Naive thymus-derived CD4-positive, alpha-beta T cell (primary cell): ENCODE results near the gene CNTN5. TPM values are rescaled to one million over a fixed set of nuclear protein-coding genes. Genes with fewer than 3 reads are reported as not detected.

Experiments used
- ATAC-seq: fragments of 150-1000 bp; cut with Tn5 transposase; 2 replicates; pipeline ENCODE4 v1.10.0; 2021; ENCODE audit warnings: mild to moderate bottlenecking, moderate library complexity
- CTCF ChIA-PET: fragments of 350-600 bp; sonication (Branson Sonifier 250); formaldehyde crosslinking; loops from one replicate; lab custom pipeline; 2021; ENCODE audit warnings: antibody characterized with exemption; lab: Charles Lee
- POLR2A ChIA-PET: fragments of 350-600 bp; sonication (Branson Sonifier 250); formaldehyde crosslinking; loops from one replicate; lab custom pipeline; 2021; ENCODE audit warnings: antibody characterized with exemption, inconsistent platforms; lab: Charles Lee
- DNase-seq, 9 donors: peaks; one replicate each; pipeline versions ENCODE4 v3.0.0 to v3.0.0-alpha.2; 2020 to 2022; ENCODE audit warnings: mixed read lengths in 1 of 9
- H3K27ac ChIP-seq: one replicate; pipeline ENCODE4 v1.7.0; 2013; ENCODE audit warnings: mild to moderate bottlenecking, low read depth, low read length, moderate library complexity
- H3K27me3 ChIP-seq, 2 donors: one replicate each; pipeline ENCODE4 v1.7.0; 2013; ENCODE audit warnings: low read length in 2 of 2, mild to moderate bottlenecking in 2 of 2, moderate library complexity in 2 of 2; ENCODE audit not compliant: control insufficient read depth in 2 of 2, insufficient read depth in 2 of 2
- H3K36me3 ChIP-seq, 3 experiments: 1 replicate in 2 of 3; 2 replicates in 1 of 3; pipeline ENCODE4 v1.7.0; 2013; ENCODE audit warnings: low read length in 3 of 3, mild to moderate bottlenecking in 3 of 3, moderate library complexity in 1 of 3; ENCODE audit not compliant: insufficient read depth in 3 of 3, control insufficient read depth in 2 of 3
- H3K4me1 ChIP-seq, 2 donors: one replicate each; pipeline ENCODE4 v1.7.0; 2013; ENCODE audit warnings: low read length in 2 of 2, mild to moderate bottlenecking in 2 of 2, moderate library complexity in 1 of 2; ENCODE audit not compliant: control insufficient read depth in 2 of 2, insufficient read depth in 2 of 2
- H3K4me3 ChIP-seq: 2 replicates; pipeline ENCODE4 v1.7.0; 2013; ENCODE audit warnings: mild to moderate bottlenecking, low read length
- H3K9me3 ChIP-seq, 3 experiments: 1 replicate in 2 of 3; 2 replicates in 1 of 3; pipeline ENCODE4 v1.7.0; 2013; ENCODE audit warnings: low read length in 3 of 3; ENCODE audit not compliant: control insufficient read depth in 2 of 3
- H3K27ac Mint-ChIP-seq, 9 donors: one replicate each; pipeline ENCODE4 v1.8.0; 2020 to 2022; ENCODE audit warnings: mixed read lengths in 9 of 9, mild to moderate bottlenecking in 8 of 9, moderate library complexity in 5 of 9, inconsistent platforms in 2 of 9
- H3K27me3 Mint-ChIP-seq, 5 donors: one replicate each; pipeline ENCODE4 v1.8.0; 2021 to 2022; ENCODE audit warnings: mixed read lengths in 5 of 5, mild to moderate bottlenecking in 1 of 5
- H3K36me3 Mint-ChIP-seq, 5 donors: one replicate each; pipeline ENCODE4 v1.8.0; 2020 to 2022; ENCODE audit warnings: mixed read lengths in 5 of 5, mild to moderate bottlenecking in 3 of 5, inconsistent platforms in 1 of 5
- H3K4me1 Mint-ChIP-seq, 7 donors: one replicate each; pipeline ENCODE4 v1.8.0; 2020 to 2022; ENCODE audit warnings: mixed read lengths in 7 of 7, mild to moderate bottlenecking in 3 of 7, inconsistent platforms in 1 of 7
- H3K4me3 Mint-ChIP-seq, 10 donors: one replicate each; pipeline ENCODE4 v1.8.0; 2020 to 2022; ENCODE audit warnings: mild to moderate bottlenecking in 10 of 10, mixed read lengths in 10 of 10, moderate library complexity in 6 of 10, inconsistent platforms in 2 of 10
- H3K9me3 Mint-ChIP-seq, 11 donors: one replicate each; pipeline ENCODE4 v1.8.0; 2020 to 2022; ENCODE audit warnings: mixed read lengths in 11 of 11, mild to moderate bottlenecking in 4 of 11, inconsistent platforms in 1 of 11, moderate library complexity in 1 of 11
- intact Hi-C, 2 donors: fragments of 100-400 bp; cut with micrococcal nuclease; formaldehyde crosslinking; loops; one replicate each; pipeline ENCODE4 v1.15.1; 2023
- polyA plus RNA-seq, 2 donors: library from polyadenylated mRNA; unstranded; fragments of 300-500 nt; fragmentation: Illumina TruSeq; gene quantifications; one replicate each; pipeline ENCODE4 v1.2.3, GENCODE V29; 2021
- total RNA-seq, 6 experiments: library from RNA in 5 of 6; stranded (reverse) in 5 of 6; gene quantifications; 1 replicate in 5 of 6; 2 replicates in 1 of 6; pipeline ENCODE4 v1.2.3 and lab custom pipeline; 2021 to 2026

The CNTN5 gene
- not detected for total RNA-seq
- not detected for polyA plus RNA-seq
- total RNA-seq (lab: John Stamatoyannopoulos, UW), result not detected

DNA sequence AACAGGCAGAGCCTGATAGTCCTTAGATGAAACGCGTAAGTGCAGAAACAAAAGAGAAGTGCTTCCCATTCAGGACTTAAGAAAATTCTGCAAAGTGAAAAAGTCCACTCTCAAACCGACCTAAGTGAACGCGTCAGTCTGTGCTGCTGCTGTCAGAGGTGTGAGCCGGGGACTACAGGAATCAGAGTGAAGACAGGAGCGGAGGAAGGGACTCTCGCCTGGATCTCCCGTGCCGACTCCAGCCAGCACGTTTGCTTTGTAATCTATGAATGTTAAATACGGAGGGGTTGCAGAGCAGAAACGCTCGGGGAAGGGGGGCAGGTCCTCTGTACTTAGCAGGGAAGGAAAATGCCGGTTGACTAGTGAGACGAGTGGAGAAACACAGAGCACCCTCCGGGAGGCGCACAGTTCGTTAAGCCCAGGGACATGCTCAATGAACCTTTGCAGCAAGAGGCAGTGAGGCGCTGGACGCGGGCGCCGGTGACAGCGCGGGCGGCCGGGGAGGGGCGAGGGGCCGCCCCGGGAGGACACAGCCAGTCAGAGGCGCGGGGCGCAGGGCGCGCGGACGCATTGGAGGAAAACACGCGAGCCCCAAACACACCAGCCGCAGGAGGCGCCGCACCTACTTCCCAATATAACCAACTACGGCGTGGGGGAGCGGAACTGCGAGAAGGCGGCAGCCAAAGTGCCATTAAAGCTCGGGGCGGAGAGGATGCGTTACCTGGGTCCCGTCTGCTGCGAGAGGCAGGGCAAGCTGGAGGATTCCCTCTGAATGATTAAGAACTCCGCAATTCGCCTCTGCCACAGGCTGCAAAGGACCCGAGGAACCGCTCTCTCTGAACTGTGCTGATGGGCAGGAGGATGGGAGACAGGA is at the start of gene CNTN5:
Gene CNTN5, plus strand, starts transcription at position 598 of the 874 bp plus-strand sequence.
- H3K27ac Mint-ChIP-seq, result peak within 1 kb of the TSS in 1 of 9 donors; percentile 52
- peaks cover 5 to 24% (median 12%) of the 10 kb centered on the region in 7 donors for H3K4me1 Mint-ChIP-seq
- ChIA-PET POLR2A (no interaction called here), CTCF (no interaction called here)
- intact Hi-C loops, result no loop called here
- Histone ChIP-seq H3K9me3 (no peaks in the 10 kb centered on the region), H3K36me3 (no peaks in the 10 kb centered on the region), H3K4me3 (no peak within 1 kb of the TSS), H3K4me1 (no peaks in the 10 kb centered on the region), H3K27me3 (peaks cover 0 to 6% of the 10 kb centered on the region in 2 donors), H3K27ac (no peak within 1 kb of the TSS)
- H3K4me3 Mint-ChIP-seq, result peak within 1 kb of the TSS; percentile 30 to 79 (median 62)
- H3K27me3 Mint-ChIP-seq, result peaks cover 26 to 61% (median 34%) of the 10 kb centered on the region in 5 donors
- H3K36me3 Mint-ChIP-seq, result no peaks in the 10 kb centered on the region
- peaks cover 0 to 1% (median 0%) of the 10 kb centered on the region in 11 donors for H3K9me3 Mint-ChIP-seq
- peak; percentile 50 for ATAC-seq
- peak in 6 of 9 donors; percentile 3 to 24 (median 6) for DNase-seq

- intact Hi-C loops, result no loop called here
Measured at GRCh38 chr11:98979205-98979604, 41.5 kb upstream of the CNTN5 start.

DNA sequence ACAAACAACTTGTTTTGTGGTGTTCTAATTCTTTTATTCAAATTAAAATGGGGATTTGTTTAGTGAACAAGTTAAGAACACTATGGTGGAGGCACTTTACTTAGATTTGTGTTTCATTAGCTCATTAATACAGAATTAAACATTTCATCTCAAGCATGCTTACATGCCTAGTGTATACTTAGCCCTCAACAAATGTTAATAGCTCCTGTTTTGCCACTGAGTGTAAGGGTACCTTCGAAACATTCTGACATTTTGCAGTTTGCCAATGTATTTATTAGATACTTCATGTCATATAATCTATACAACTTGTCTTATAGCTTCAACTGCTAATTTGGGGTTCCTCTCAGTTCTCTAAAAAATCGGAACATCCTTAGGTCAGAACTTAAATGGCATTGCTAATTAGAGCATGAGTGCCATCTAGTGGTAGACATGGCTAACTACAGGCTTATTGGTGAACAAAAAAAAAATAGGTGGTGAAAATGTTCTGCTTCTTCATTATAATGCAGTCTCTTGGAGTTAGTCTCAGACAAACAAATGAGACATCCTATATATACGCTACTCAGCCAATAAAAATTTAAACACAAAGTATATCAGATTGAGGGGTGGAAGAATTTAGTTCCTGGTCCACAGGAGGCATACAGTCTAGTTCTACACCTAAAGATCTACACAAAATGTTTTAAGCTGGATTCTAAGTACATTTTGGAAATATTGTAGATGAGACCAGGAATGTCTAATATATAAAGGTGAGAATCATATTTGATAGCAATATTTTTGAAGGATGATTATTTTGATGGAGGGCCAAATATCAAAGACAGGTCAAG is 4.9 kb upstream of the CNTN5 start:
- H3K4me3 ChIP-seq, result no peak overlapping the region
- H3K27me3 ChIP-seq, result peaks cover 0 to 6% of the 10 kb centered on the region in 2 donors
- peak in 5 of 9 donors; percentile 25 to 42 (median 28) for DNase-seq
- POLR2A ChIA-PET, result no interaction called here
- ATAC-seq, result peak; percentile 61
- Mint-ChIP-seq H3K4me1 (peaks cover 5 to 18% (median 12%) of the 10 kb centered on the region in 7 donors), H3K27me3 (peaks cover 17 to 39% (median 29%) of the 10 kb centered on the region in 5 donors), H3K36me3 (no peaks in the 10 kb centered on the region), H3K27ac (no peak overlapping the region), H3K9me3 (peaks cover 0 to 1% (median 0%) of the 10 kb centered on the region in 11 donors), H3K4me3 (no peak overlapping the region)
- no peaks in the 10 kb centered on the region for H3K36me3 ChIP-seq
- CTCF ChIA-PET, result no interaction called here
- no peak overlapping the region for H3K27ac ChIP-seq
- intact Hi-C loops, result no loop called here
- no peaks in the 10 kb centered on the region for H3K4me1 ChIP-seq
- no peaks in the 10 kb centered on the region for H3K9me3 ChIP-seq

More at GRCh38 chr11:98979205-98979604, 41.5 kb upstream of the CNTN5 start:
- Mint-ChIP-seq H3K27ac (no peak overlapping the region), H3K9me3 (peaks cover 0 to 21% (median 6%) of the 10 kb centered on the region in 11 donors), H3K4me1 (no peaks in the 10 kb centered on the region), H3K4me3 (no peak overlapping the region), H3K27me3 (no peaks in the 10 kb centered on the region), H3K36me3 (no peaks in the 10 kb centered on the region)
- Histone ChIP-seq H3K9me3 (no peaks in the 10 kb centered on the region), H3K27ac (no peak overlapping the region), H3K4me3 (no peak overlapping the region), H3K36me3 (no peaks in the 10 kb centered on the region), H3K4me1 (no peaks in the 10 kb centered on the region), H3K27me3 (no peaks in the 10 kb centered on the region)
- POLR2A ChIA-PET, result no interaction called here
- ATAC-seq (no peak), DNase-seq (no peak)
- CTCF ChIA-PET, result no interaction called here

DNA sequence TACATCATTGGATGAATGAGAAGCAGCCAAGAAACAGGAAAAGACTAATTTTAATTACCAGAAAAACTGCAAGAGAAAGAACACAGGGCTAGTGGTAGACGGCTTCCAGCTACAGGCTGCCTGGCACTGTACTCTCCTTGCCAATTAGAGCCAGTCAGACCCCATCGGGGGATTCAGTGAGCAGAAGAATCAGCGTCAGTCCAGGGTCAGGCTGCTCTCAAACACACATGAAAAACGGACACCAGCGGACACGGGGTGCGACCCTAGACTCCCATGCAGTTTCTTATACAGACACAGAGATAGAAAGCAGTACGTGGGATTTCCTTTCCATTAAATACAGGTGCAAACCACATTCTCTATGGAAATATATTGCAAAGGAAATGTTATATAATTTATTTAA is 1.1 kb upstream of the CNTN5 start:
- H3K4me3 ChIP-seq, result no peak overlapping the region
- H3K9me3 ChIP-seq, result no peaks in the 10 kb centered on the region
- H3K4me1 Mint-ChIP-seq, result peaks cover 5 to 24% (median 12%) of the 10 kb centered on the region in 7 donors
- no peaks in the 10 kb centered on the region for H3K36me3 ChIP-seq
- ChIA-PET CTCF (no interaction called here), POLR2A (no interaction called here)
- H3K36me3 Mint-ChIP-seq, result no peaks in the 10 kb centered on the region
- no peak overlapping the region for H3K27ac Mint-ChIP-seq
- H3K4me1 ChIP-seq, result no peaks in the 10 kb centered on the region
- peaks cover 0 to 1% (median 0%) of the 10 kb centered on the region in 11 donors for H3K9me3 Mint-ChIP-seq
- peaks cover 0 to 6% of the 10 kb centered on the region in 2 donors for H3K27me3 ChIP-seq
- ATAC-seq, result no peak
- H3K27me3 Mint-ChIP-seq, result peaks cover 26 to 61% (median 34%) of the 10 kb centered on the region in 5 donors
- intact Hi-C loops, result no loop called here
- H3K4me3 Mint-ChIP-seq, result peak overlapping the region in 5 of 10 donors; percentile 30 to 79 (median 43)
- H3K27ac ChIP-seq, result no peak overlapping the region
- no peak for DNase-seq

- no peaks in the 10 kb centered on the region for H3K27me3 ChIP-seq
- CTCF ChIA-PET, result no interaction called here
- no peak overlapping the region for H3K4me3 ChIP-seq
- intact Hi-C loops, result no loop called here
- Mint-ChIP-seq H3K27me3 (no peaks in the 10 kb centered on the region), H3K4me1 (no peaks in the 10 kb centered on the region), H3K4me3 (no peak overlapping the region), H3K9me3 (peaks cover 0 to 8% (median 0%) of the 10 kb centered on the region in 11 donors), H3K27ac (no peak overlapping the region), H3K36me3 (no peaks in the 10 kb centered on the region)
- H3K36me3 ChIP-seq, result no peaks in the 10 kb centered on the region
- no peaks in the 10 kb centered on the region for H3K4me1 ChIP-seq
- H3K27ac ChIP-seq, result no peak overlapping the region
- DNase-seq (no peak), ATAC-seq (no peak)
- POLR2A ChIA-PET, result no interaction called here
- no peaks in the 10 kb centered on the region for H3K9me3 ChIP-seq
Measured at GRCh38 chr11:99037057-99037456, 16.3 kb downstream of the CNTN5 start.

GRCh38 chr11:99063331-99063730 is 42.6 kb downstream of the CNTN5 start:
- Histone ChIP-seq H3K4me3 (no peak overlapping the region), H3K9me3 (no peaks in the 10 kb centered on the region), H3K27ac (no peak overlapping the region), H3K27me3 (no peaks in the 10 kb centered on the region), H3K4me1 (no peaks in the 10 kb centered on the region), H3K36me3 (no peaks in the 10 kb centered on the region)
- POLR2A ChIA-PET, result no interaction called here
- intact Hi-C loops, result no loop called here
- no peaks in the 10 kb centered on the region for H3K36me3 Mint-ChIP-seq
- peaks cover 0 to 6% (median 2%) of the 10 kb centered on the region in 11 donors for H3K9me3 Mint-ChIP-seq
- H3K4me1 Mint-ChIP-seq, result peaks cover 0 to under 1% (median 0%) of the 10 kb centered on the region in 7 donors
- no peak overlapping the region for H3K27ac Mint-ChIP-seq
- H3K27me3 Mint-ChIP-seq, result no peaks in the 10 kb centered on the region
- CTCF ChIA-PET, result no interaction called here
- ATAC-seq, result no peak
- DNase-seq, result no peak
- H3K4me3 Mint-ChIP-seq, result no peak overlapping the region
